Erythroblast (primary cell): ENCODE data around the gene NOVA2.

Source experiments
- GATA1 ChIP-seq: IDR thresholded peaks from 2 replicates; pipeline ENCODE4 v1.6.1; 2011; ENCODE audit warnings: low read depth, mild to moderate bottlenecking, control low read depth, low read length, moderate library complexity
- POLR2A ChIP-seq: IDR thresholded peaks from 2 replicates; pipeline ENCODE4 v1.6.1; 2011; ENCODE audit warnings: mild to moderate bottlenecking, low read length

- TF ChIP-seq POLR2A (no peak), GATA1 (no peak)
Measured at GRCh38 chr19:45905011-45905410, 68.7 kb downstream of the NOVA2 start.
